WTC11 (cell line): ENCODE data around the gene SRPK1. TPM values are rescaled to one million over a fixed set of nuclear protein-coding genes. Genes with fewer than 3 reads are reported as not detected.

ENCODE experiments used
- ATAC-seq: fragments of 200-7000 bp; cut with Tn5 transposase; 2 replicates; pipeline ENCODE4 v1.10.0; 2021; ENCODE audit warnings: mild to moderate bottlenecking, moderate library complexity
- CTCF ChIA-PET: fragments of 300-600 bp; sonication (Branson Sonifier 250); formaldehyde crosslinking; loops from one replicate; lab custom pipeline; 2021; ENCODE audit warnings: antibody characterized with exemption; lab: Charles Lee
- POLR2A ChIA-PET: fragments of 350-600 bp; sonication (Branson Sonifier 250); formaldehyde crosslinking; loops from one replicate; lab custom pipeline; 2021; ENCODE audit warnings: antibody characterized with exemption; lab: Charles Lee
- DNase-seq: peaks from one replicate; pipeline ENCODE4 v3.0.0; 2021; ENCODE audit warnings: low spot score
- H3K27ac Mint-ChIP-seq: 2 replicates; pipeline ENCODE4 v1.8.0; 2021; ENCODE audit warnings: mixed read lengths
- H3K27me3 Mint-ChIP-seq: 2 replicates; pipeline ENCODE4 v1.8.0; 2021; ENCODE audit warnings: low read depth, mild to moderate bottlenecking, moderate library complexity, mixed read lengths
- H3K36me3 Mint-ChIP-seq: 2 replicates; pipeline ENCODE4 v1.8.0; 2021; ENCODE audit warnings: mixed read lengths
- H3K4me1 Mint-ChIP-seq: 2 replicates; pipeline ENCODE4 v1.8.0; 2022; ENCODE audit warnings: mixed read lengths
- H3K4me3 Mint-ChIP-seq: 2 replicates; pipeline ENCODE4 v1.8.0; 2021; ENCODE audit warnings: mild to moderate bottlenecking, moderate library complexity, mixed read lengths
- H3K9me3 Mint-ChIP-seq: 2 replicates; pipeline ENCODE4 v1.8.0; 2021; ENCODE audit warnings: mixed read lengths
- ELF4 ChIP-seq: sonication (generic); formaldehyde crosslinking; IDR thresholded peaks from 2 replicates; pipeline ENCODE4 v1.8.1; 2022; ENCODE audit warnings: low read depth, mild to moderate bottlenecking, moderate library complexity, missing genetic modification reagents
- FOXJ3 ChIP-seq: sonication (generic); formaldehyde crosslinking; IDR thresholded peaks from 2 replicates; pipeline ENCODE4 v1.9.0; 2021; ENCODE audit warnings: missing genetic modification reagents, mild to moderate bottlenecking, borderline replicate concordance
- FOXP1 ChIP-seq: sonication (generic); formaldehyde crosslinking; IDR thresholded peaks from 2 replicates; pipeline ENCODE4 v1.8.0; 2022; ENCODE audit warnings: missing genetic modification reagents, mild to moderate bottlenecking, moderate library complexity, borderline replicate concordance
- IRF2 ChIP-seq: sonication (generic); formaldehyde crosslinking; IDR thresholded peaks from 2 replicates; pipeline ENCODE4 v1.8.0; 2022; ENCODE audit warnings: low read depth, missing genetic modification reagents, borderline replicate concordance
- MXD4 ChIP-seq: fragments of 250-450 bp; sonication (Bioruptor Pico); IDR thresholded peaks from 2 replicates; pipeline ENCODE4 v1.8.0; 2021; ENCODE audit warnings: mild to moderate bottlenecking, moderate library complexity, borderline replicate concordance
- NR1H2 ChIP-seq: sonication (generic); formaldehyde crosslinking; IDR thresholded peaks from 2 replicates; pipeline ENCODE4 v1.9.0; 2021; ENCODE audit warnings: mild to moderate bottlenecking, moderate library complexity, missing genetic modification reagents
- NR3C1 ChIP-seq: sonication (generic); formaldehyde crosslinking; conservative IDR thresholded peaks from 2 replicates; pipeline ENCODE4 v1.8.1; 2023; ENCODE audit warnings: low read depth, mild to moderate bottlenecking, missing genetic modification reagents
- OVOL2 ChIP-seq: fragments of 250-450 bp; sonication (Bioruptor Pico); IDR thresholded peaks from 2 replicates; pipeline ENCODE4 v1.9.0; 2021; ENCODE audit warnings: mild to moderate bottlenecking, borderline replicate concordance
- SMAD4 ChIP-seq: sonication (generic); formaldehyde crosslinking; IDR thresholded peaks from 2 replicates; pipeline ENCODE4 v1.8.0; 2022; ENCODE audit warnings: mild to moderate bottlenecking, missing genetic modification reagents
- TEAD1 ChIP-seq: sonication (generic); formaldehyde crosslinking; IDR thresholded peaks from 2 replicates; pipeline ENCODE4 v1.8.0; 2022; ENCODE audit warnings: mild to moderate bottlenecking, missing genetic modification reagents
- ZNF121 ChIP-seq: sonication (generic); formaldehyde crosslinking; IDR thresholded peaks from 2 replicates; pipeline ENCODE4 v1.8.0; 2023; ENCODE audit warnings: missing genetic modification reagents
- ZNF232 ChIP-seq: sonication (generic); formaldehyde crosslinking; IDR thresholded peaks from 2 replicates; pipeline ENCODE4 v1.8.0; 2022; ENCODE audit warnings: mild to moderate bottlenecking, missing genetic modification reagents
- ZNF263 ChIP-seq: sonication (generic); formaldehyde crosslinking; IDR thresholded peaks from 2 replicates; pipeline ENCODE4 v1.8.1; 2022; ENCODE audit warnings: low read depth, mild to moderate bottlenecking, moderate library complexity, missing genetic modification reagents
- ZNF396 ChIP-seq: fragments of 250-450 bp; sonication (Bioruptor Pico); IDR thresholded peaks from 2 replicates; pipeline ENCODE4 v1.8.0; 2021; ENCODE audit warnings: mild to moderate bottlenecking, moderate library complexity, borderline replicate concordance
- total RNA-seq: library from RNA; stranded (reverse); gene quantifications from 3 replicates; pipeline ENCODE4 v1.2.3, GENCODE V29; 2021
- TF ChIP-seq, protein P1 (sequence below): sonication (generic); formaldehyde crosslinking; IDR thresholded peaks from 2 replicates; pipeline ENCODE4 v1.8.1; 2023; ENCODE audit warnings: mild to moderate bottlenecking, moderate library complexity, missing genetic modification reagents
- TF ChIP-seq, protein P2 (sequence below): sonication (generic); formaldehyde crosslinking; IDR thresholded peaks from 2 replicates; pipeline ENCODE4 v1.8.1; 2023; ENCODE audit warnings: mild to moderate bottlenecking, missing genetic modification reagents, moderate library complexity
- TF ChIP-seq, protein P3 (sequence below): sonication (generic); formaldehyde crosslinking; IDR thresholded peaks from 2 replicates; pipeline ENCODE4 v1.8.0; 2023; ENCODE audit warnings: missing genetic modification reagents
- TF ChIP-seq, protein P4 (sequence below): sonication (generic); formaldehyde crosslinking; IDR thresholded peaks from 2 replicates; pipeline ENCODE4 v1.8.0; 2022; ENCODE audit warnings: mild to moderate bottlenecking, missing genetic modification reagents
- TF ChIP-seq, protein P5 (sequence below): sonication (generic); formaldehyde crosslinking; IDR thresholded peaks from 2 replicates; pipeline ENCODE4 v1.8.0; 2022; ENCODE audit warnings: mild to moderate bottlenecking, missing genetic modification reagents
- TF ChIP-seq, protein P6 (sequence below): sonication (generic); formaldehyde crosslinking; IDR thresholded peaks from 2 replicates; pipeline ENCODE4 v1.8.1; 2023; ENCODE audit warnings: mild to moderate bottlenecking, missing genetic modification reagents, borderline replicate concordance
- TF ChIP-seq, protein P7 (sequence below): sonication (generic); formaldehyde crosslinking; conservative IDR thresholded peaks from 2 replicates; pipeline ENCODE4 v1.8.1; 2023; ENCODE audit warnings: mild to moderate bottlenecking, low read depth, missing genetic modification reagents, moderate library complexity
- TF ChIP-seq, protein P8 (sequence below): sonication (generic); formaldehyde crosslinking; IDR thresholded peaks from 2 replicates; pipeline ENCODE4 v1.8.1; 2022; ENCODE audit warnings: mild to moderate bottlenecking, moderate library complexity, missing genetic modification reagents

SRPK1 gene
- total RNA-seq, 1 experiment from 2014 or later = 100.0 TPM

DNA sequence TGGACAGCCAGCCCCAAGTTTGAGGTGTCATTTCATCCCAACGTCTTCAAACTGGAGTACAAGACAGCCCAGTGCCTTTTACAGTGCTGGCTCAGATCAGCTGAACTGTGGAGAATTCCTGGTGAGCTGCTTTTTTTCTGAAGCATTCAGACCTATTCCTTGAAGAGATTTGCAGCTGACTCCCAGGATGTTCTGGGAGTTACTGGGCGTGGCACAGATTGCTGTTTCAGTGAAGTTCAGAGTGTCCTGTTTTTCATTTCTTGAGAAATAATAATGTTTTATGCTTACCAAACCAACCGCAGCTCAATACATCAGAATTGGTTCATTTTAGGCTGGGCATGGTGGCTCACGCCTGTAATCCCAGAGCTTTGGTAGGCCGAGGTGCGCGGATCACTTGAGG is 33.4 kb upstream of the SRPK1 start:
- CTCF ChIA-PET = interaction anchor here (1.1 to 1.8 kb wide), 3 partner anchors 15 to 431 kb away, joined by 3 to 6 read pairs (median 3); no protein-coding TSS in a partner anchor
- Mint-ChIP-seq H3K27me3 (no peaks in the 10 kb centered on the region), H3K27ac (no peak overlapping the region), H3K36me3 (no peaks in the 10 kb centered on the region), H3K9me3 (no peaks in the 10 kb centered on the region), H3K4me3 (no peak overlapping the region)
- POLR2A ChIA-PET = no interaction called here
- TF ChIP-seq ZNF121 (no peak), ELF4 (CRISPR knock-in tag) (no peak)
- TF ChIP-seq, protein P1, sequence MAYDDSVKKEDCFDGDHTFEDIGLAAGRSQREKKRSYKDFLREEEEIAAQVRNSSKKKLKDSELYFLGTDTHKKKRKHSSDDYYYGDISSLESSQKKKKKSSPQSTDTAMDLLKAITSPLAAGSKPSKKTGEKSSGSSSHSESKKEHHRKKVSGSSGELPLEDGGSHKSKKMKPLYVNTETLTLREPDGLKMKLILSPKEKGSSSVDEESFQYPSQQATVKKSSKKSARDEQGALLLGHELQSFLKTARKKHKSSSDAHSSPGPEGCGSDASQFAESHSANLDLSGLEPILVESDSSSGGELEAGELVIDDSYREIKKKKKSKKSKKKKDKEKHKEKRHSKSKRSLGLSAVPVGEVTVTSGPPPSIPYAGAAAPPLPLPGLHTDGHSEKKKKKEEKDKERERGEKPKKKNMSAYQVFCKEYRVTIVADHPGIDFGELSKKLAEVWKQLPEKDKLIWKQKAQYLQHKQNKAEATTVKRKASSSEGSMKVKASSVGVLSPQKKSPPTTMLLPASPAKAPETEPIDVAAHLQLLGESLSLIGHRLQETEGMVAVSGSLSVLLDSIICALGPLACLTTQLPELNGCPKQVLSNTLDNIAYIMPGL = no peak
- TF ChIP-seq, protein P2, sequence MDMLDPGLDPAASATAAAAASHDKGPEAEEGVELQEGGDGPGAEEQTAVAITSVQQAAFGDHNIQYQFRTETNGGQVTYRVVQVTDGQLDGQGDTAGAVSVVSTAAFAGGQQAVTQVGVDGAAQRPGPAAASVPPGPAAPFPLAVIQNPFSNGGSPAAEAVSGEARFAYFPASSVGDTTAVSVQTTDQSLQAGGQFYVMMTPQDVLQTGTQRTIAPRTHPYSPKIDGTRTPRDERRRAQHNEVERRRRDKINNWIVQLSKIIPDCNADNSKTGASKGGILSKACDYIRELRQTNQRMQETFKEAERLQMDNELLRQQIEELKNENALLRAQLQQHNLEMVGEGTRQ (CRISPR knock-in tag) = no peak
- TF ChIP-seq, protein P3, sequence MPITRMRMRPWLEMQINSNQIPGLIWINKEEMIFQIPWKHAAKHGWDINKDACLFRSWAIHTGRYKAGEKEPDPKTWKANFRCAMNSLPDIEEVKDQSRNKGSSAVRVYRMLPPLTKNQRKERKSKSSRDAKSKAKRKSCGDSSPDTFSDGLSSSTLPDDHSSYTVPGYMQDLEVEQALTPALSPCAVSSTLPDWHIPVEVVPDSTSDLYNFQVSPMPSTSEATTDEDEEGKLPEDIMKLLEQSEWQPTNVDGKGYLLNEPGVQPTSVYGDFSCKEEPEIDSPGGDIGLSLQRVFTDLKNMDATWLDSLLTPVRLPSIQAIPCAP (CRISPR knock-in tag) = no peak
- TF ChIP-seq, all 79 proteins: peak for 0
- peaks cover 9% of the 10 kb centered on the region for H3K4me1 Mint-ChIP-seq
- DNase-seq (no peak), ATAC-seq (no peak)

DNA sequence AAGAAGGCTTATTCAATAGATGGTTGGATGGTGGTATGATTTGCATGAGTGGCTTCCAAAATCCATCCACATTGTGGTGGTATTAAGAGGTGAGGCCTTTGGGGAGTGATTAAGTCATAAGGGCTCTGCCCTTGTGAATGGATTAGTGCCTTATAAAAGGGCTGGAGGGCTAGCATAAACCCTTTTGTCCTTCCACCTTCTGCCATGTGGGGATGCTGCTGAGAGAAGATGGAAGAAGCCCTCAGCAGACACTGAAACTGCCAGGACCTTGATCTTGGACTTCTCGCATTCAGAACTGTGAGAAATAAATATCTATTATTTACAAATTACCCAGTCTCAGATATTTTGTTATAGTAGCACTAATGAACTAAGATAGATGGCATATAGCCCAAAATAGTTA is 27.8 kb upstream of the SRPK1 start:
- no peak overlapping the region for H3K27ac Mint-ChIP-seq
- H3K36me3 Mint-ChIP-seq = no peaks in the 10 kb centered on the region
- CTCF ChIA-PET = no interaction called here

DNA sequence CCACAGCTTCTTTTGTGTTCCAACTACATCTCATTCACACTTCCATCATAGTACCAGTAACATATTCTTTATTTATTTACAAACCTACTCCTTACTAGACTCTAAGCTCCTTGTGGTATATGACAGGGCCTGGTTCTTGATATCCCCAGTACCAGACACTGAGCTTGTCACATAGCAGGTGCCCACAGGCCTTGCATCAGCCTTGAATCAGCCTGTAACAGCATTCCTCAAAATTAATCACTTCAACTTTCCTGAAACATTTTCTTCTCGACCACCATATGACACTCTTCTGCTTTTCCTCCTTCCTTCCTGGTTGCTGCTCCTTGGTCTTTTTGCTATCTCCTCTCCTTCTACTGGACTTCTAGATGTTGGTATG is 24.7 kb upstream of the SRPK1 start:
- no peak for ATAC-seq
- Mint-ChIP-seq H3K27me3 (no peaks in the 10 kb centered on the region), H3K36me3 (0 out of 2 replicates have a peak, but pooled peaks cover 3% of the 10 kb centered on the region), H3K4me1 (peaks cover 2% of the 10 kb centered on the region; the same call in 1 of the 2 replicates), H3K4me3 (no peak overlapping the region), H3K27ac (no peak overlapping the region), H3K9me3 (peaks cover 17% of the 10 kb centered on the region)
- ChIA-PET POLR2A (no interaction called here), CTCF (no interaction called here)
- no peak for DNase-seq
- TF ChIP-seq ZNF396 (CRISPR knock-in tag) = no peak
- no peak for TF ChIP-seq NR1H2 (CRISPR knock-in tag)
- TF ChIP-seq, protein P4, sequence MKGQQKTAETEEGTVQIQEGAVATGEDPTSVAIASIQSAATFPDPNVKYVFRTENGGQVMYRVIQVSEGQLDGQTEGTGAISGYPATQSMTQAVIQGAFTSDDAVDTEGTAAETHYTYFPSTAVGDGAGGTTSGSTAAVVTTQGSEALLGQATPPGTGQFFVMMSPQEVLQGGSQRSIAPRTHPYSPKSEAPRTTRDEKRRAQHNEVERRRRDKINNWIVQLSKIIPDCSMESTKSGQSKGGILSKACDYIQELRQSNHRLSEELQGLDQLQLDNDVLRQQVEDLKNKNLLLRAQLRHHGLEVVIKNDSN (CRISPR knock-in tag) = no peak
- no peak for TF ChIP-seq ZNF263 (CRISPR knock-in tag)
- no peak for TF ChIP-seq IRF2
- TF ChIP-seq, protein P5, sequence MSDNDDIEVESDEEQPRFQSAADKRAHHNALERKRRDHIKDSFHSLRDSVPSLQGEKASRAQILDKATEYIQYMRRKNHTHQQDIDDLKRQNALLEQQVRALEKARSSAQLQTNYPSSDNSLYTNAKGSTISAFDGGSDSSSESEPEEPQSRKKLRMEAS (CRISPR knock-in tag) = no peak
- TF ChIP-seq, protein P6, sequence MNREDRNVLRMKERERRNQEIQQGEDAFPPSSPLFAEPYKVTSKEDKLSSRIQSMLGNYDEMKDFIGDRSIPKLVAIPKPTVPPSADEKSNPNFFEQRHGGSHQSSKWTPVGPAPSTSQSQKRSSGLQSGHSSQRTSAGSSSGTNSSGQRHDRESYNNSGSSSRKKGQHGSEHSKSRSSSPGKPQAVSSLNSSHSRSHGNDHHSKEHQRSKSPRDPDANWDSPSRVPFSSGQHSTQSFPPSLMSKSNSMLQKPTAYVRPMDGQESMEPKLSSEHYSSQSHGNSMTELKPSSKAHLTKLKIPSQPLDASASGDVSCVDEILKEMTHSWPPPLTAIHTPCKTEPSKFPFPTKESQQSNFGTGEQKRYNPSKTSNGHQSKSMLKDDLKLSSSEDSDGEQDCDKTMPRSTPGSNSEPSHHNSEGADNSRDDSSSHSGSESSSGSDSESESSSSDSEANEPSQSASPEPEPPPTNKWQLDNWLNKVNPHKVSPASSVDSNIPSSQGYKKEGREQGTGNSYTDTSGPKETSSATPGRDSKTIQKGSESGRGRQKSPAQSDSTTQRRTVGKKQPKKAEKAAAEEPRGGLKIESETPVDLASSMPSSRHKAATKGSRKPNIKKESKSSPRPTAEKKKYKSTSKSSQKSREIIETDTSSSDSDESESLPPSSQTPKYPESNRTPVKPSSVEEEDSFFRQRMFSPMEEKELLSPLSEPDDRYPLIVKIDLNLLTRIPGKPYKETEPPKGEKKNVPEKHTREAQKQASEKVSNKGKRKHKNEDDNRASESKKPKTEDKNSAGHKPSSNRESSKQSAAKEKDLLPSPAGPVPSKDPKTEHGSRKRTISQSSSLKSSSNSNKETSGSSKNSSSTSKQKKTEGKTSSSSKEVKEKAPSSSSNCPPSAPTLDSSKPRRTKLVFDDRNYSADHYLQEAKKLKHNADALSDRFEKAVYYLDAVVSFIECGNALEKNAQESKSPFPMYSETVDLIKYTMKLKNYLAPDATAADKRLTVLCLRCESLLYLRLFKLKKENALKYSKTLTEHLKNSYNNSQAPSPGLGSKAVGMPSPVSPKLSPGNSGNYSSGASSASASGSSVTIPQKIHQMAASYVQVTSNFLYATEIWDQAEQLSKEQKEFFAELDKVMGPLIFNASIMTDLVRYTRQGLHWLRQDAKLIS (CRISPR knock-in tag) = no peak

More for the DNA sequence above, 27.8 kb upstream of the SRPK1 start:
- H3K4me3 Mint-ChIP-seq = no peak overlapping the region
- no peaks in the 10 kb centered on the region for H3K9me3 Mint-ChIP-seq
- peaks cover 9% of the 10 kb centered on the region for H3K4me1 Mint-ChIP-seq
- DNase-seq (peak; percentile 49), ATAC-seq (peak; percentile 84)
- H3K27me3 Mint-ChIP-seq = no peaks in the 10 kb centered on the region
- POLR2A ChIA-PET = no interaction called here
- no peak for TF ChIP-seq OVOL2 (CRISPR knock-in tag)
- TF ChIP-seq ZNF396 (CRISPR knock-in tag) = no peak
- no peak for TF ChIP-seq FOXJ3 (CRISPR knock-in tag)
- no peak for TF ChIP-seq MXD4 (CRISPR knock-in tag)
- no peak for TF ChIP-seq FOXP1 (CRISPR knock-in tag)
- no peak for TF ChIP-seq TEAD1
- TF ChIP-seq NR1H2 (CRISPR knock-in tag) = no peak
- TF ChIP-seq, protein P7, sequence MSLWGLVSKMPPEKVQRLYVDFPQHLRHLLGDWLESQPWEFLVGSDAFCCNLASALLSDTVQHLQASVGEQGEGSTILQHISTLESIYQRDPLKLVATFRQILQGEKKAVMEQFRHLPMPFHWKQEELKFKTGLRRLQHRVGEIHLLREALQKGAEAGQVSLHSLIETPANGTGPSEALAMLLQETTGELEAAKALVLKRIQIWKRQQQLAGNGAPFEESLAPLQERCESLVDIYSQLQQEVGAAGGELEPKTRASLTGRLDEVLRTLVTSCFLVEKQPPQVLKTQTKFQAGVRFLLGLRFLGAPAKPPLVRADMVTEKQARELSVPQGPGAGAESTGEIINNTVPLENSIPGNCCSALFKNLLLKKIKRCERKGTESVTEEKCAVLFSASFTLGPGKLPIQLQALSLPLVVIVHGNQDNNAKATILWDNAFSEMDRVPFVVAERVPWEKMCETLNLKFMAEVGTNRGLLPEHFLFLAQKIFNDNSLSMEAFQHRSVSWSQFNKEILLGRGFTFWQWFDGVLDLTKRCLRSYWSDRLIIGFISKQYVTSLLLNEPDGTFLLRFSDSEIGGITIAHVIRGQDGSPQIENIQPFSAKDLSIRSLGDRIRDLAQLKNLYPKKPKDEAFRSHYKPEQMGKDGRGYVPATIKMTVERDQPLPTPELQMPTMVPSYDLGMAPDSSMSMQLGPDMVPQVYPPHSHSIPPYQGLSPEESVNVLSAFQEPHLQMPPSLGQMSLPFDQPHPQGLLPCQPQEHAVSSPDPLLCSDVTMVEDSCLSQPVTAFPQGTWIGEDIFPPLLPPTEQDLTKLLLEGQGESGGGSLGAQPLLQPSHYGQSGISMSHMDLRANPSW = no peak
- no peak for TF ChIP-seq NR3C1 (CRISPR knock-in tag)
- TF ChIP-seq, protein P8, sequence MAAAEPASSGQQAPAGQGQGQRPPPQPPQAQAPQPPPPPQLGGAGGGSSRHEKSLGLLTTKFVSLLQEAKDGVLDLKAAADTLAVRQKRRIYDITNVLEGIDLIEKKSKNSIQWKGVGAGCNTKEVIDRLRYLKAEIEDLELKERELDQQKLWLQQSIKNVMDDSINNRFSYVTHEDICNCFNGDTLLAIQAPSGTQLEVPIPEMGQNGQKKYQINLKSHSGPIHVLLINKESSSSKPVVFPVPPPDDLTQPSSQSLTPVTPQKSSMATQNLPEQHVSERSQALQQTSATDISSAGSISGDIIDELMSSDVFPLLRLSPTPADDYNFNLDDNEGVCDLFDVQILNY = no peak
- no peak for TF ChIP-seq ZNF232 (CRISPR knock-in tag)
- TF ChIP-seq SMAD4 (CRISPR knock-in tag) = no peak
